Stimulated activated naive CD4-positive, alpha-beta T cell treated with Interleukin-2 at 50 U/mL for 16 hours (primary cell): ENCODE measurements around the gene NLGN3.
"Not testable (repeated sequence)": the region's sequence is repeated elsewhere in the genome, so short reads cannot be mapped to it uniquely, and the experiment has no call there.

Experiments
- DNase-seq: peaks from one replicate; lab custom pipeline; 2025; lab: John Stamatoyannopoulos, UW

The NLGN3 gene

DNA sequence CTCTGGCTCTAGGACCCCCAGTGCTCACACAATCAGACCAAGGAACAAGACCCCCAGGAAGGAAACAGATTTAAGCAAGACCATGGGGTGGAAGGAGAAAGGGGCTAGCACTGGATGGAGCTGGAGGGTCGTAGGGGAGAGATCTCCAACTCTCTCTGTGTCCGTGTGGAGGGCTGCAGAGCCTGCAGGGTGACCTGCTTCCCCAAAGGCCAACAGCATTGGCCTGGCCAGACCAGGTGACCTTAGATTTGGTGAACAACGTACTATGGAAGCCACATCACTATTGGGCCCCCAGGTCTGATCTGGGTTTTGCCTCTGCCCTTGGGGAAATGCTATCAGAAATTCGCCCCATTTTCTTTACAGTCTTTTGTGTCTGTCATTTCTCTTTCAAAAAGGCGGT lies 26.0 kb downstream of the NLGN3 start:
- no peak for DNase-seq

DNA sequence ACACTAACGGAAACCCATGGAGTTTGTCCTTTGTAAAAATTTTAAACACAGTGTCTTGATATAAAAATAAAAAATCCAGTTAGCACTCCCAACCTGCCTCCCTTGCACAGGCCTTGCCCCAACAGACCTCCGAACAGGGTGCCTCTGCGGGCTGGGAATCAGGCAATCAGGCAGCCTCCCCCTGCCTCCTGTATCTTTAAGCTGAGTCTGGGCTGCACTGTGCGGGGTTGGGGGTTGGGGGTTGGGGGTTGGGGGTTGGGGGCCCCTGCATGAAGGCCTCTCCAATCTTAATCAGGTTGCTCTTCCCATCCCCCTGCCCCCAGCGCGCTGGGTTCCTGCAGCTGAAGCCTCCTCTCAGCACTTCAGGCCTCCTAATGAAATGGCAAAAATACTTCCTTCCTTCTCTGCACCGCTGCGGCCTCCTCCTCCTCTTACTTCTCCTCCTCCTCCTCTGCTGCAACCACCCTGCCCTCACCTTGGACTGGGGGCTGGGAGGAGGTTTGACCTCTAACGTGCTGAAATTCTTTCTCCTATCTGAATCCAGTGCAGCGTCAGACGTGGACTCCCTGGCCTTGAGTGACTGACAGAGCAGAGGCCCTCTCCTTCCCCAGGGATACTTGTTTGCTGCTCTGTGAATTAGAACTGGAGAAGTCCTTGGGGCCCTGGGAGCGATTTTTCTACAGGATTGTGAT lies 26.6 kb downstream of the NLGN3 start:
- DNase-seq = no peak

DNA sequence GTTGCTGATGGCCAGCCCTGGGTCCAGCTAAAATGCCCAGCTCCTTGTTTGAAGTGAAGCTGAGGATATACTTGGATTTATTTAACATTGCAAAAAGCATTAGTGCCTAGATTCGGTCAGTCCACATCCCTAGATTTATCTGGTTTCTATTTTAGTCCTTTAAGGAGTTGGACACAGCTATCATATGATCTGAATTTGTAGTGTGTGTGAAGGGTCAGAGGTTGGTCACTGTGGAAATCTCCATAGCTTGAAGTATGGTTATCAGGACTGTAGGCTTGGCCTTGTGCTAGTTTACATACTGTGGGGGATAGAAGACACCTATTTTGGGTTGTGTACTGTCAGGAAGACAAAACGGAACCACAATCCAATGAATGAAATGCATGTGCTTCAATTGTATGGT lies 28.8 kb downstream of the NLGN3 start:
- no peak for DNase-seq

DNA sequence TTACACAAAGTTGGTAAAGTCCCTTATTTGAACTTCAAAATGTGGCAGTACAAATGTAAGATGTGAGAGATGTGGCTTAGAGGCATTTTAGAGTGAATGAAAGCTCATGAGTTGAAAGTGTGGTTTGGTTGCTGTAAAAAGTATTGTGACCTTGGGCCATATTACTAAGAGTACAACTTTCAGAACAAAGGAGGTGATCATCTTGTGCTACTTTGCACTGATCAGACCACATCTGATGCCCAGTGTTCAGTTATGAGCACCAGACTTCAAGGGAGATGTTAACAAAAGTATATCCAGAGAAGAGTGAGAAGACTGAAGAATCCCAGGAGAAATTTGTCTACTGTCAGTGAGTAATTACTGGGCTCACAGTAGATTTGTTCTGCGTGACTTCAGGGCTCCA lies 30.2 kb downstream of the NLGN3 start:
- DNase-seq = no peak

DNA sequence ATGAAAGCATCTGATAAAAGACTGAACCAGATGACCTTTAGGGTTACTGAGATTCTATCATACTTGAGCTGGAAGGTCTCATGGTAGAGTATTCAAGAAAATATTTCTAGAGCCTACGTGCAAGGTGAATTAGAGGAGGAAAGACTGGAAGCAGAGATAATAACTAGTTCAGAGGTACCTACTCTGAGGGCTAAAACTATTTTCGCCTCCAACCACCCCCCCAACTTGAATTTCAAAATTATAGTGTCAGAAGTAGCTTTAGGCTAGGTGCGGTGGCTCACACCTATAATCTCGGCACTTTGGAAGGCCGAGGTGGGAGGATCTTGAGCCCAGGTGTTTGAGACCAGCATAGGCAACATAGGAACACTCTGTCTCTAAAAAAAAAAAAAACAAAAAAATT lies 30.9 kb downstream of the NLGN3 start:
- DNase-seq = no peak

DNA sequence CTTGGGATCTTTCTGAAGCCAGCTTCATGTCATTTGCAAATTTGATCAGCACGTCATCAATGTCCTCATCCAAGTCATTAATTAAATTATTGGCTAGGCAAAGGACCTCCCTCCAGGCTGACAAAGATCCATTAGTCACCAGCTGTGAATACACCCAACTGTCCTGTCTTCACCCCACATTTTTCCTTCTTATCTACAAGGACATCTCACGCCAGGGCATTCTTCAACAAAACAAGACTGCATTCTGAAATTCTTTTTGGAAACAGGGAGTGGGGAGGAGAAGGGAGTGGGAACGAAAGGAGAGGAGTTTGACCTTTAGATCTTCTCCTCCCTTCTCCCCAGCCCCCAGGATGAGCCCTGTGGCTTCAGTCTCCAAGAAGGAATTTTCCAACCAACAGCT lies 32.7 kb downstream of the NLGN3 start:
- no peak for DNase-seq

DNA sequence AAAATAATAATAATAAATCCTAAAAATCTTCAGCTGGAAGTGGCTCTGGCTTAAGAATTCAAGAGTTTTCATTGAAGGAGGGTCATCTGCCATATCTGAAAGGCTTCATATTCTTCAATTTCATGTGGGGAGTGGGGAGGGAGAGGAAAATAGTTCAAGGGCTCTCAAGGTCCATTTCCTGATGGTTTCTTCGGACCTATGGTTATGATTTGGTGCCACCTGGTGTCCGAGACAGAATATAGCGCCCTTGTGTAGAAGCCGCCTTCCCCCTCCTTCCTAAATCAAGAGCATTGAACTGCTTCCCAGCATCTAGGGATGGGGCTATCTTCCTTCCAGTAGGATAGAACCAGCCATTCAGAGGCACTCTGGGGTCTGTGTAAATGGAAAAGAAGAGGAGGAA lies 34.3 kb downstream of the NLGN3 start:
- peak; percentile 7 for DNase-seq

DNA sequence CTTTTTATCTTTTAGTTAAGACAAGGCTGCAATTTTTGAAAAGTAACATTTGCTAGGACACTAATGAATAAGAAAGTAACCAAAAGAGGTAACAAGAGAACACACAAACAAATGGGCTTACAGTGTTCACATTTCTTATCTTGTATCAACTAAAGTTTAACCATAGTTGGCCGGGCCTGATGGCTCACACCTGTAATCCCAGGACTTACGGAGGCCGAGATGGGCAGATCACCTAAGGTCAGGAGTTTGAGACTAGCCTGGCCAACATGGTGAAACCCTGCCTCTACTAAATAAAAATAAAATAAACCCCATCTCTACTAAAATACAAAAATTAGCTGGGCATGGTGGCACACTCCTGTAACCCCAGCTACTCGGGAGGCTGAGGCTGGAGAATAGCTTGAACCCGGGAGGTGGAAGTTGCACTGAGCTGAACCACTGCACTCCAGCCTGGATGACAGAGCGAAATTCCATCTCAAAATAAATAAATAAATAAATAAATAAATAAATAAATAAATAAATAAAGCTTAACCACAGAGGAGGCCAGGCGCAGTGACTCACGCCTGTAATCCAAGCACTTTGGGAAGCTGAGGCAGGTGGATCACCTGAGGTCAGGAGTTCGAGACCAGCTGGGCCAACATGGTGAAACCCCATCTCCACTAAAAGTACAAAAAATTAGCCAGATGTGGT lies 36.1 kb downstream of the NLGN3 start:
- not testable (repeated sequence) for DNase-seq

DNA sequence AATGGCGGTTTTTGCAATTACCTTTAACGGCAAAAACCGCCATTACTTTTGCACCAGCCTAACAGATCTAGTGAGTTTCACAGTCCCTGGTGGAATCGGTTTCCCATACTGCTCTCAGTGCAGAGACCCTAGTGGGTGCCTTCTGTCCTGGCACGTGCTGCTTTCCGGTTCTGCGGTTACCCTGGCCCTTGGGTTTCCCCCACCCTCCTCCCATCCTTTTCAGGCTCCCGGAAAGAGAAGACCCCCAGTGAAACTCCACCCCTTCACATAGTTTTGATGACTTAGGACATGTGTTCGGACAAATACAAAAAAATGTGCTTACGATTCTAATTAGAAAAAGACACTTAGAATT lies 36.9 kb downstream of the NLGN3 start:
- peak; percentile 45 for DNase-seq

DNA sequence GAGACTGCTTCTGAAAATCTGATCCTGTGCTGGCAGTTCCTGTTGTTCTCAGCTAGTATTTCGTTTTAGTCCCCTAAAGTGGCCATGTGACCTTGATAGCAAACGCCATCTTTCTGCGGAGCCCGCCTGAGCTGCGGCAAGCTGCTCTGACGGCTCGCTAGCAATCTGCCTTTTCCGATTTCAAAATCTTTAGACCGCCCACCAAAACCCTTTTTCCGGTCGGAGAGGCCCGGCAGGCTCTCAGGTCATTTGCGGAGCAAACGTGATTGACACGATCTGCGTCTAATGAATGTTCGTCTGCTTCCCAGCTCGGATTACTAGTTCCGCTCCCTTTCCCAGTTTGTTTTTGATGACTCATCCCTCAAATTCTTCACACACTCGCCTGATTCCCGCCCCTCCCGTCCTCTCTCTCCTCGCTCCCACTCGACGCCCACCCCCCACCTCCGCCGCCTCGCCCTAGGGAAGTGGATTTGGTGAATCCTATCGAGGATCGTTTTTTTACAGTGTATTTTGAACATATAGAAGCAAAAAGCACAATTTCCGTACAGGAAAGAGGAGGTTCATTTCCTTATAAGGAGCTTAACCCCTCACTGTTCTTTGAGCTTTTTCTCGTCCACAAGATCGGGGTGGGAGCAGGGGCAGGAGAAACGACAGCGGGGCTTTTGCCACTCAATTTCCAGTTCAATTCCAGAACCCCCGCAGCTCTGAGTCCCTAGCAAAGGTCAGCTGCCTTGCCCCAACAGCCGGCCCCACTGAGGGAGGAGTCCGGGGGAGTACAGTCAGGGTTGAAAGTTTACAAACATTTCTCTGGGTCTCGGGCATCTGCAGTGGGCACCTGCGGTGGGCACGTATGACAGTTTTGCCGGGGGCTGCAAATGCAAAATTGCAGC lies 37.5 kb downstream of the NLGN3 start:
- peak; percentile 80 for DNase-seq

DNA sequence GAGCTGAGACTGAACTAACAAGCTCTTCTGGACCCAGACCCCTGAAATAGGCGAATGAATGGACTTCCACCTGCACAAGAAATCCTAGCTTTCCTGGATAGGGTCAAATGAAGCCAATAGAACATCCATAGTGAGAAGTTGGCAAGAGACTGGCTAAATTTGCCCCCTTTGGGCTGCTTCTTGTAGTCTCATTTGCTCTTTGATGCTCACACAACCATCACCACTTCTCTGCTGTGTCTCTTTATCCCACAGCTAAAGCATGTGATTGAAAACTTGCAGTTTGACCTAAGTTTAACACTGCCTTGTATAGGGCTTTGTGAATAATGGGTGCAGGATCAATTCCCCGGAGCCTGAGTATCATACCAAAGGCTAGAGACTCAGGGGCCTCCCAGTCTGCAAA lies 38.2 kb downstream of the NLGN3 start:
- DNase-seq = no peak

DNA sequence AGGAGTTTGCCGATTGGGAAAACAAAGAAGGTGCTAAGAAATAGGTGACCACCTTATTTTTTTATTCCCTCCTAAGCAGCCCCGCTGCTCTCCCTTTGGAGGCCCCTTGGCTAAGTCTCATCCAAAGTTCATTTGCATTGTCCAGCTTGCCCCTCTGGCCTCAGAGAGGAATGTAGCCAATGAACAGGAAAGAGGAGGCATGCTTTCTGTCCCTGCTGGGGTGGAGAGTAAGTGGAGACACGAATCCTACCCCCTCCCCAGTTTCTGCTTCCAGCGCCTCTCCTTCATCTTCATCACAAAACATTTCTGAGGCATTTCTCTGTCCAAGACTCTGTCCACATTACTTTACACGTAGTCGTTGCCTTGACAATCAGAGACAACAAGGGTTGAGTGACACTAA lies 38.7 kb downstream of the NLGN3 start:
- DNase-seq = no peak

DNA sequence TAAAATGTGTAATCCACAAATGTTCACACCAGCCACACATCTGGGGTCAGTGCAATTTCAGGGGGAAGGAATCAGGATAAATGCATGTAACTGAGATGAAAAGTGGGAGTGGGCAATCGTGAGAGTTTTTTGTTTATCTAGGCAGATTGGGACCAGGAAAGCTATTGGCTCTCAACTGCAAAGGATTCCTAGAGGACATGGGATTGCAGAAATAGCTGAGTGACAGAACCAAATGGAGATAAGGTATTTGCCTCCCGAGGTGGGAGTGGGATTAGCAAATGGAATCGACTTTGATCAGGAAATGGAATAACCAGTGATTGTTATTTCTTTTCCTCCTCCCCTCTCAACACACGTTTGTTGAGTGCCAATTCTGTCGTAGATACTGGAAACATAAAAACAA lies 39.5 kb downstream of the NLGN3 start:
- DNase-seq = no peak

DNA sequence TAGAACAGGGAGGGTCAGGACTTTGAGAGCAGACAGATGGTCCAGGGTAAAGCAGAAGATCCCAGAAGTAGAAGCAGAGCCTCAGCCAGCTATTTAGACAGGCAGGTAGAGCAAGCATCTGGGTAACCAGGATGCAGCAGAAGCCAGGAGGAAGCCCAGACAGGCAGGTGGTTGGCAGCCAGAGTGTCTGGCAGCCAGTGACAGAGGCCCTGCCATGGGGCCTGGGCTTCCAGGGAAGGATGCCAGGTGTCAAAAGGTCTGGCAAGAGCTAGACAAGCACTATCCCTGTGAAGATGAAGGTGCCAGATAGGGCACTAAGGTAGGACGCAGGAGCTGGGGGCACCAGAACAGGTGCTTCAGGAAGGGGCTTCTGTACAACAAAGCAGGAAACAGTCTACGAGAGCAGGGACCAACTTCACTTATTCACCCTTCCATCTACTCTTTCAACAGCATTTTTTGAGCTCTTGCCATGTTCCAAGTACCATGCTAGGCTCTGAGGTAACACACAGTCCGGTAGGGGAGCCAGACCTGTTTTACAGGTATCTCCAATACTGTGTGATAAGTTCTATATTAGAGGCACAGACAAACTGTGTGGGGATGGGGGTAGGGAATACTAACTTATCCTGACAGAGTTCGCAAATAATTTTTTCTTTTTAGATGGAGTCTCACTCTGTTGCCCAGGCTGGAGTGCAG lies 40.3 kb downstream of the NLGN3 start:
- DNase-seq = no peak

DNA sequence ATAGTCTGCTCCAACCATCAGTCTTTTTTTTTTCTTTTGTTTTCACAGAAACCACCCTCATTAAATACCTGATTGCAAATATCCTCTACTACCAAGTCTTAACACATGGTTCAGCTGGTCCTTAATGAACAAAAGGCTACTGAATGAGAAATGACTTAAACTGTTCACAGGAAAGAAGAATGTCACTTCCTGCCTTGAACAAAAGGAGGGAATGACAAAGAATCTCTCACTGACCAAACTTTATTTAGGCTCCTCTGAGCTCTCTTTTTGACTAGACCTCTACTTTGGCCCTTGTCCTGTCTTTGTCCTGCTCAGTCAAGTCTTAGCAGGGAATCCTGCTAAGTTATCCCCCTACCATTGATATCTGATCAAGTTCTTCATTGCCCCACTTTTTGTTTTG lies 46.6 kb downstream of the NLGN3 start:
- DNase-seq = no peak

DNA sequence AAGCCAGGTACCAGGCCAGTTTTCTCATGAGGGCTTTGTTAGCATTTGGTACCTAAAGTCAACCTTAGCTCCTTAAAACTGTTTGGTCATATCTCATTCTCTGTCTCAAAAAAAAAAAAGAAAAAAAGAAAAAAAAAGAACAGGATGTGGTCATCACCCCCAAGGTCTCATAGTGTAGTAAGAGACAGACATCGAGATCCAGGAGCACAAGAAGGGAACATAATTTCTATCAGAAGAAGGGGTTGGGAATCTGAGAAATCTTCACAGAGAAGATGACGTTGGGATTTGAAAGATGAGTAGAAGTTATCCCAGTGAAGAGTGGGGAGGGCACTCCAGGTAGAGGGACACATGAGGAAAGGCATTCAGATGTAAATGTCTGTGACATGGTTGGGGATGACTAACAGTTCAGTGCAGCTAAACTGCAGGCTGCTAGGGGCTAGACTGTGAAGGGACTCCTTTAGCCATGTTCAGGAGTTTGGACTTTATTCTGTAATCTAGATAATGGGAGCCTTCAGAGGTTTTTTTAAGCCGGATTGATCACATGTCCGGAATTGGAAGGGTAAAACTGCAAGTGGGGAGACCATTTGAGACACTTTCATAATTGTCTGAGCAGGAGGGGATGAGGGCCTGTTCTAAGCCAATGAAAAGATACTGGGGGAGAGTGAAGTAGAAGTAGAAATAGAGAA lies 51.5 kb downstream of the NLGN3 start:
- DNase-seq = no peak

DNA sequence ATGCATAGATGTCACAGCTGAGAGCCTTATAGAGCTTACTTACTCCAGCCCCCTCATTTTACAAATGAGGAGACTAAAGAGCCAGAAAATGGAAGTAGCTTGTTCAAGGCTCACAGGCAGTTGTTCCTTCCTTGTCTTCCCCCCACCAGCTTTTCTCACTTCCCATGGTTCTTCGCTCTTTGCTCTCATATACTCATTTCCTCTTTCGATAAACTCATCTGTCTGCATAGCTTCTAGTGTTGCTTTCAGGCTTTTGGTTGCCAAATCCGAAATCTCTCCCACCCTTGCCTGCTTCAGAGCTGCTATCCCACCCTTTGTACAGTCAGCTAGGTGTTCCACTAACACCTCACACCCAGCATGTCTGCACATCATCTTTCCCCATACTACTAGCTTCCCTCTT lies 53.4 kb downstream of the NLGN3 start:
- DNase-seq = no peak

DNA sequence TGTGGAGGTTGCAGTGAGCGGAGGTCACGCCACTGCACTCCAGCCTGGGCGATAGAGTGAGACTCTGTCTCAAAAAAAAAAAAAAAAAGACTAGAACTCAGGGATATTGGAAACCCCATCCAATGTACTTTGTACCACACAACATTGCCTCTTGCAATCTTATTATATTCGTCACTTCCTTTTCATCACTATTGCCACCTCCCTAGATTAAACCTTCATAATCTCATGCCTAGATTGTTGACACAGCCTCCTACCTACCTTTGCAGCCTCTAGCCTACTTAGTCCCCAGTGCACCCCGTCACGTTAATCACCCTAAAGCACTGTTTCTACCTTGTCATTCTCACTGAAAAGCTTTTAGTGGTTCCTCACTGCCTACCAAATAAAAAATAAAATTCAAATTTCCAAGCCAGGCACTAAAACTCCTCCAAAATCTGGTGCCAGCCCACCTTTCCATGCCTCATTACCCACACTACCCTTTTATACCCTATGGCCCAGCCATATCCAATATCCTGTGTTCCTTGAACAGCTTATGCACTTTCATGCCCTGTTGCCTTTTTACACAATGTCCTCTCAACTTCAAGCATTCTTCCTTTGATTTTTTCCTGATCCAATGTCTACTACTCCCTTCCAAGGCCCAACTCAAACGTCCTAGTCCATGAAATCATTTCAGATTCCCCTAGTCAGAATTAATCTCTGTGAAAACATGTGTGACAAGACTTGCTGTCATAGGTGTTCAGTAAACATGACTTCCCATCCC lies 54.8 kb downstream of the NLGN3 start:
- no peak for DNase-seq

DNA sequence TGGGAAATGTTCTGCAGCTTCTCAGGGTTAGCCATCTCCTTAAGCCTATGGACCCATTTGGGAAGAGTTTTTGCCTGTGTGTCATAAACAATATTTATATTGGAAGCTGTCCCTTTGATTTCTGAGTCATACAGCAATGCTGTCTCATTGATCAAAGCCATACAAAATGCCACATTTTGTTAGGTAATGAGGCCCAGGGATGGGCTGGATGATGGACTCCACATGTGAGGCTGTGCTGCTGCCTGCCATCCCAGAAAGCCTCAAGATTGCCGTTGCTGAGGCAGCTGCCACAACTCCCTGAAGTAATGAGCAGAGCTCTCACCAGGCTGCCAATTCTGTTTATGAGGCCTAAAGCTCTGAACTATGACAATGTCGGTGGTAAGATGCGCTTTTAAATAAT lies 66.2 kb downstream of the NLGN3 start:
- no peak for DNase-seq

DNA sequence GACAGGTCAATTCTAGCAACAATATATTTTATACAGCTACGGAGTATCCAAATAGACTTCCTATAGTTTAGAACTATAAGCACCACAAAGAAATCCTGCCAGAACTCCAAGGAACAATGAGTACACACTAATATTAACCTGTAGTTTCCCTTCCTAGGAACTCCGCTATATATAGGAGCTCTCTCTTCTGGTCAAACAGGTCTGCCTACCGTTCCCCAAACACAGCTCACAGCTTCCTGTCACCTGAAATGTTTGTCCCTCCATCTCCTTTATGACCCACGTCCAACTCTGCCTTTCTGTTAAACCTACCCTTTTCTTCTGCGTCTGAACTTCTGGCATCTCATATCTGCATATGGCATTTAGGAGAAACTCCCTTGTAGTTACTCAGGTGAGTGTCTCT lies 67.9 kb downstream of the NLGN3 start:
- DNase-seq = no peak

DNA sequence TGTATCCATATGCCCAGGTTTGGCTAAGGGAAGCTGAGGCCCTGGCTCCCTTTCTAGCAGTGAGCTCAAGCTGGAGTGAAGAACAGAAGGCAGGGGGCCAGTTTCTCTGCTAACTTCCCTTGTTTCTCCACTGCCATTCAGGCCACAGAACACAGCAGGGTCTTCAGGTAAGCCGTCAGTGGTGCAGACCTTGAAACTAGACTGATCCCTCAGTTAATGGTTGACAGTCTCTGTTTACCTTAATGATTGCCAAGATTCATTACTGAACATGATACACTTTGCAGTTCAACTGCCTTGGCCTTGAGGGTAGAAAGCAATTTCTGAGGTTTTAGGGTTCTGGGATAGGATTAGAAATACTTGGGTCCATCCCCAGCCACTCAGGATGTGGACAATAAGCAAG lies 69.5 kb downstream of the NLGN3 start:
- DNase-seq = no peak
